ENCODE results near the gene UNCX. TPM values are rescaled to one million over a fixed set of nuclear protein-coding genes. Genes with fewer than 3 reads are reported as not detected.
A peak's percentile ranks its signal among the peaks of the same experiment; 100 is the strongest.

UNCX gene
- polyA plus RNA-seq, 4 donors: not detected

GRCh38 chr7:1233333-1234048 is 819 bp downstream of the UNCX start:
- WGBS, 3 donors: 5 to 14% (median 14%) methylated on average over 58 to 73 of the region's 73 CpGs
- no peaks in the 10 kb centered on the region for H3K36me3 ChIP-seq (ENCODE audit: control insufficient read depth in 3 of 3, insufficient read depth in 2 of 3, low read depth in 1 of 3, low read length in 3 of 3)
- DNase-seq: no peak
- peaks cover 0 to 3% (median 0%) of the 10 kb centered on the region in 3 donors for H3K4me1 ChIP-seq (ENCODE audit: control insufficient read depth in 3 of 3, insufficient read depth in 2 of 3, low read depth in 1 of 3, low read length in 2 of 3)
- H3K9me3 ChIP-seq (ENCODE audit: control insufficient read depth in 2 of 2, insufficient read depth in 1 of 2, low read depth in 1 of 2, low read length in 1 of 2): peaks cover 0 to 7% of the 10 kb centered on the region in 2 donors
- no peak overlapping the region for H3K4me3 ChIP-seq (ENCODE audit: low read depth in 1 of 3, low read length in 3 of 3)
- no peak overlapping the region for H3K27ac ChIP-seq (ENCODE audit: low read depth in 1 of 3, low read length in 2 of 3)
- H3K27me3 ChIP-seq (ENCODE audit: control insufficient read depth in 3 of 3, insufficient read depth in 3 of 3, low read length in 3 of 3): peaks cover 41 to 75% (median 53%) of the 10 kb centered on the region in 3 donors
- FAIRE-seq: no peak

GRCh38 chr7:1234049-1234880 is 1.6 kb downstream of the UNCX start:
- Histone ChIP-seq H3K27ac (ENCODE audit: low read depth in 1 of 3, low read length in 2 of 3) (no peak overlapping the region), H3K9me3 (ENCODE audit: control insufficient read depth in 2 of 2, insufficient read depth in 1 of 2, low read depth in 1 of 2, low read length in 1 of 2) (peaks cover 0 to 7% of the 10 kb centered on the region in 2 donors), H3K36me3 (ENCODE audit: control insufficient read depth in 3 of 3, insufficient read depth in 2 of 3, low read depth in 1 of 3, low read length in 3 of 3) (no peaks in the 10 kb centered on the region), H3K4me1 (ENCODE audit: control insufficient read depth in 3 of 3, insufficient read depth in 2 of 3, low read depth in 1 of 3, low read length in 2 of 3) (peaks cover 0 to 3% (median 0%) of the 10 kb centered on the region in 3 donors), H3K27me3 (ENCODE audit: control insufficient read depth in 3 of 3, insufficient read depth in 3 of 3, low read length in 3 of 3) (peaks cover 44 to 75% (median 55%) of the 10 kb centered on the region in 3 donors), H3K4me3 (ENCODE audit: low read depth in 1 of 3, low read length in 3 of 3) (no peak overlapping the region)
- 8 to 17% (median 9%) methylated on average over 26 to 30 of the region's 30 CpGs for WGBS, 3 donors
- no peak for DNase-seq
- FAIRE-seq: no peak

DNA sequence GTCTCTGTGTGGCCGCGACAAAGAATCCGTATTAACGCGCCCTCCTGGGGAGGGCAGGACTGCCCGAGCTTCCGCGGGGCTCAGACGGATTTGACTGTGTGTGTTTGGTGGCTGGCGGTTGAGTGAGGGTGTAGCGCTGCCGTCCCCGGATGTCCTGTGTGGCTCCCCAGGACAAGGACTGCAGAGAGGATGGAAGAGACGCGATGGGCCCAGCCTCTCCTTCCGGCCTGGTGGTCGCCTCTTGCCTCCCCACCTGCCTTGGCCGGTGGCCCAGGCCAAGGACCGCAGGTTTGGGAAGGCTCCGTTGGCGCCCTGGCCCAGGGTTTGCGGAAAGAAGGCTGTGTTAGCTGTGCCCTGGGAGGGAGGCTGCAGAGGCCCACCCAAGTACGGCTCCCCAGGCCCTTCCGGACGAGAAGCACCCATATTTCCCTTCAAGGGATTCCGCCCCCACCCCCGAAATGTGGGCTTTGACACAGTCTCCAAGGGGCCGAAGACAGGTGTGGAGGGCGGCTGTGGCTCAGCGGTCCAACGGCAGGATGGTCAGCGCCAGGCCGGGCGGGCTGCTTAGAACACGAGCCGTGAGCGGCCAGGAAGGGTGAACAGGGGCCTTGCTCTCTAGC is 2.3 kb downstream of the UNCX start:
- Histone ChIP-seq H3K9me3 (ENCODE audit: control insufficient read depth in 2 of 2, insufficient read depth in 1 of 2, low read depth in 1 of 2, low read length in 1 of 2) (peaks cover 0 to 11% of the 10 kb centered on the region in 2 donors), H3K4me3 (ENCODE audit: low read depth in 1 of 3, low read length in 3 of 3) (no peak overlapping the region), H3K27ac (ENCODE audit: low read depth in 1 of 3, low read length in 2 of 3) (no peak overlapping the region), H3K27me3 (ENCODE audit: control insufficient read depth in 3 of 3, insufficient read depth in 3 of 3, low read length in 3 of 3) (peaks cover 41 to 81% (median 58%) of the 10 kb centered on the region in 3 donors), H3K36me3 (ENCODE audit: control insufficient read depth in 3 of 3, insufficient read depth in 2 of 3, low read depth in 1 of 3, low read length in 3 of 3) (no peaks in the 10 kb centered on the region), H3K4me1 (ENCODE audit: control insufficient read depth in 3 of 3, insufficient read depth in 2 of 3, low read depth in 1 of 3, low read length in 2 of 3) (peaks cover 0 to 3% (median 0%) of the 10 kb centered on the region in 3 donors)
- 6 to 13% (median 8%) methylated on average over 36 to 37 of the region's 37 CpGs for WGBS, 3 donors
- FAIRE-seq: no peak
- no peak for DNase-seq

- H3K27me3 ChIP-seq (ENCODE audit: control insufficient read depth in 3 of 3, insufficient read depth in 3 of 3, low read length in 3 of 3): peaks cover 43 to 83% (median 62%) of the 10 kb centered on the region in 3 donors
- H3K4me1 ChIP-seq (ENCODE audit: control insufficient read depth in 3 of 3, insufficient read depth in 2 of 3, low read depth in 1 of 3, low read length in 2 of 3): peaks cover 0 to 3% (median 0%) of the 10 kb centered on the region in 3 donors
- DNase-seq: no peak
- H3K36me3 ChIP-seq (ENCODE audit: control insufficient read depth in 3 of 3, insufficient read depth in 2 of 3, low read depth in 1 of 3, low read length in 3 of 3): no peaks in the 10 kb centered on the region
- FAIRE-seq: no peak
- peak overlapping the region in 1 of 3 donors; percentile 42 for H3K4me3 ChIP-seq (ENCODE audit: low read depth in 1 of 3, low read length in 3 of 3)
- WGBS, 3 donors: 3 to 7% (median 3%) methylated on average over 48 to 66 of the region's 66 CpGs
- H3K27ac ChIP-seq (ENCODE audit: low read depth in 1 of 3, low read length in 2 of 3): no peak overlapping the region
- peaks cover 0 to 12% of the 10 kb centered on the region in 2 donors for H3K9me3 ChIP-seq (ENCODE audit: control insufficient read depth in 2 of 2, insufficient read depth in 1 of 2, low read depth in 1 of 2, low read length in 1 of 2)
These were observed 2.9 kb downstream of the UNCX start for GRCh38 chr7:1235501-1236131.

GRCh38 chr7:1236132-1236661 is 3.5 kb downstream of the UNCX start:
- Histone ChIP-seq H3K4me1 (ENCODE audit: control insufficient read depth in 3 of 3, insufficient read depth in 2 of 3, low read depth in 1 of 3, low read length in 2 of 3) (peaks cover 0 to 3% (median 0%) of the 10 kb centered on the region in 3 donors), H3K27me3 (ENCODE audit: control insufficient read depth in 3 of 3, insufficient read depth in 3 of 3, low read length in 3 of 3) (peaks cover 38 to 83% (median 62%) of the 10 kb centered on the region in 3 donors), H3K4me3 (ENCODE audit: low read depth in 1 of 3, low read length in 3 of 3) (peak overlapping the region in 1 of 3 donors; percentile 42), H3K9me3 (ENCODE audit: control insufficient read depth in 2 of 2, insufficient read depth in 1 of 2, low read depth in 1 of 2, low read length in 1 of 2) (peaks cover 0 to 14% of the 10 kb centered on the region in 2 donors), H3K36me3 (ENCODE audit: control insufficient read depth in 3 of 3, insufficient read depth in 2 of 3, low read depth in 1 of 3, low read length in 3 of 3) (no peaks in the 10 kb centered on the region), H3K27ac (ENCODE audit: low read depth in 1 of 3, low read length in 2 of 3) (no peak overlapping the region)
- FAIRE-seq (no peak), DNase-seq (peak; percentile 54 to 70)
- 0 to 3% (median 2%) methylated on average over 10 to 87 of the region's 87 CpGs for WGBS, 3 donors

GRCh38 chr7:1236831-1237701 is 4.4 kb downstream of the UNCX start:
- Histone ChIP-seq H3K36me3 (ENCODE audit: control insufficient read depth in 3 of 3, insufficient read depth in 2 of 3, low read depth in 1 of 3, low read length in 3 of 3) (no peaks in the 10 kb centered on the region), H3K27ac (ENCODE audit: low read depth in 1 of 3, low read length in 2 of 3) (no peak overlapping the region), H3K9me3 (ENCODE audit: control insufficient read depth in 2 of 2, insufficient read depth in 1 of 2, low read depth in 1 of 2, low read length in 1 of 2) (peaks cover 0 to 12% of the 10 kb centered on the region in 2 donors), H3K27me3 (ENCODE audit: control insufficient read depth in 3 of 3, insufficient read depth in 3 of 3, low read length in 3 of 3) (peaks cover 31 to 81% (median 59%) of the 10 kb centered on the region in 3 donors), H3K4me3 (ENCODE audit: low read depth in 1 of 3, low read length in 3 of 3) (peak overlapping the region in 1 of 3 donors; percentile 42), H3K4me1 (ENCODE audit: control insufficient read depth in 3 of 3, insufficient read depth in 2 of 3, low read depth in 1 of 3, low read length in 2 of 3) (peaks cover 0 to 3% (median 0%) of the 10 kb centered on the region in 3 donors)
- DNase-seq (no peak), FAIRE-seq (no peak)
- 4 to 8% (median 4%) methylated on average over 69 to 83 of the region's 83 CpGs for WGBS, 3 donors

GRCh38 chr7:1237704-1238255 is 5.1 kb downstream of the UNCX start:
- Histone ChIP-seq H3K4me3 (ENCODE audit: low read depth in 1 of 3, low read length in 3 of 3) (no peak overlapping the region), H3K9me3 (ENCODE audit: control insufficient read depth in 2 of 2, insufficient read depth in 1 of 2, low read depth in 1 of 2, low read length in 1 of 2) (peaks cover 0 to 12% of the 10 kb centered on the region in 2 donors), H3K27ac (ENCODE audit: low read depth in 1 of 3, low read length in 2 of 3) (no peak overlapping the region), H3K4me1 (ENCODE audit: control insufficient read depth in 3 of 3, insufficient read depth in 2 of 3, low read depth in 1 of 3, low read length in 2 of 3) (peaks cover 0 to 1% (median 0%) of the 10 kb centered on the region in 3 donors), H3K36me3 (ENCODE audit: control insufficient read depth in 3 of 3, insufficient read depth in 2 of 3, low read depth in 1 of 3, low read length in 3 of 3) (no peaks in the 10 kb centered on the region), H3K27me3 (ENCODE audit: control insufficient read depth in 3 of 3, insufficient read depth in 3 of 3, low read length in 3 of 3) (peaks cover 35 to 83% (median 62%) of the 10 kb centered on the region in 3 donors)
- FAIRE-seq (no peak), DNase-seq (no peak)
- WGBS, 3 donors: 8 to 15% (median 11%) methylated on average over 28 to 29 of the region's 29 CpGs
